Choroid plexus epithelial cell (primary cell): Measurements from ENCODE around the gene FAM228A.

ENCODE experiments used
- DNase-seq: peaks from one replicate; pipeline ENCODE4 v3.0.0-alpha.2; 2010; ENCODE audit warnings: low read depth
- H3K4me3 ChIP-seq: 2 replicates; pipeline ENCODE4 v1.5.1; 2011; ENCODE audit warnings: low read depth, mild to moderate bottlenecking, control low read depth, low read length, moderate library complexity
- TF ChIP-seq, protein P1 (sequence below): conservative IDR thresholded peaks from 2 replicates; pipeline ENCODE4 v1.5.1; 2011; ENCODE audit warnings: low read depth, mild to moderate bottlenecking, control low read depth, inconsistent platforms, low read length, moderate library complexity

FAM228A gene

DNA sequence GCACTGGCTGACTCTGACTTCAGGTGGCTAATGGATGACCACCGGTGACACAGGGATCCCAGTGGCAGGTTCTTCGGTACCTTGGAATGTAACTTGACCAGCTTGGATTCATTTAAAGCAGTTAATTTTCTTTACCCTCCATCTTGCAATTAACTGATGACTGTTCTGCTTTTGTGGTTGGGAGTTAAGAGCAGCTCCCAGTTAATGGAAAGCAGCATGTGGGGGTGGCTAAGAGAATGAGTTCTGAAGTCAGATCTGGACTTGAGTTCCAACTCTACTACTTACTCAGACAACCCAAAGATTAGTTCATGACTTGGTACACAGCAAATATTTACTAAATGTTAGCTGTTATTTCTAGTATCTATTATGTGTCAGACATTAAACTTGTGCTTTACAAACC is 58.5 kb downstream of the FAM228A start:
- TF ChIP-seq, protein P1, sequence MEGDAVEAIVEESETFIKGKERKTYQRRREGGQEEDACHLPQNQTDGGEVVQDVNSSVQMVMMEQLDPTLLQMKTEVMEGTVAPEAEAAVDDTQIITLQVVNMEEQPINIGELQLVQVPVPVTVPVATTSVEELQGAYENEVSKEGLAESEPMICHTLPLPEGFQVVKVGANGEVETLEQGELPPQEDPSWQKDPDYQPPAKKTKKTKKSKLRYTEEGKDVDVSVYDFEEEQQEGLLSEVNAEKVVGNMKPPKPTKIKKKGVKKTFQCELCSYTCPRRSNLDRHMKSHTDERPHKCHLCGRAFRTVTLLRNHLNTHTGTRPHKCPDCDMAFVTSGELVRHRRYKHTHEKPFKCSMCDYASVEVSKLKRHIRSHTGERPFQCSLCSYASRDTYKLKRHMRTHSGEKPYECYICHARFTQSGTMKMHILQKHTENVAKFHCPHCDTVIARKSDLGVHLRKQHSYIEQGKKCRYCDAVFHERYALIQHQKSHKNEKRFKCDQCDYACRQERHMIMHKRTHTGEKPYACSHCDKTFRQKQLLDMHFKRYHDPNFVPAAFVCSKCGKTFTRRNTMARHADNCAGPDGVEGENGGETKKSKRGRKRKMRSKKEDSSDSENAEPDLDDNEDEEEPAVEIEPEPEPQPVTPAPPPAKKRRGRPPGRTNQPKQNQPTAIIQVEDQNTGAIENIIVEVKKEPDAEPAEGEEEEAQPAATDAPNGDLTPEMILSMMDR, result no peak
- no peak for DNase-seq
- no peak overlapping the region for H3K4me3 ChIP-seq

DNA sequence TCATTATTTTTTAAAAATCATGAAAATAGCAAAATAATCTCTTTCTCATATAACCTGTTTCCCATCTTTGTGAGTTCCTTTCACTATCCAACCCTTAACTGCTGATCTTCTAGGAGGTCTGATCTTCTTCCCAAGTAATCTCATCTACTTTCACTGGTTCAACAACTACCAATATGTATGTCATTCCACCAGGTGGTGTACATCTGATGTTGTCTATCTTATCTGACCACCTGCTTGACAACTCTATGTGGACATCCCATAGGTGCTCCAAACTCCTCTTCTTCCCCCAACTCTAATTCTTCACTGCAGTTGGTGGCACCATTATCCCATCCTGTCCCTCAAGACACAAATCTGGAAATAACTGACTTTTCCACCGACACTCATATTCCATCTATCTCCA is 62.5 kb downstream of the FAM228A start:
- no peak overlapping the region for H3K4me3 ChIP-seq
- no peak for DNase-seq
- TF ChIP-seq, protein P1, result peak; percentile 8

GRCh38 chr2:24238158-24238557 is 63.3 kb downstream of the FAM228A start:
- TF ChIP-seq, protein P1, result no peak
- DNase-seq, result no peak
- H3K4me3 ChIP-seq, result no peak overlapping the region

GRCh38 chr2:24239553-24239952 is 64.7 kb downstream of the FAM228A start:
- H3K4me3 ChIP-seq, result no peak overlapping the region
- TF ChIP-seq, protein P1, result no peak
- no peak for DNase-seq
